ENCODE data around the gene PTPA.

PTPA gene

DNA sequence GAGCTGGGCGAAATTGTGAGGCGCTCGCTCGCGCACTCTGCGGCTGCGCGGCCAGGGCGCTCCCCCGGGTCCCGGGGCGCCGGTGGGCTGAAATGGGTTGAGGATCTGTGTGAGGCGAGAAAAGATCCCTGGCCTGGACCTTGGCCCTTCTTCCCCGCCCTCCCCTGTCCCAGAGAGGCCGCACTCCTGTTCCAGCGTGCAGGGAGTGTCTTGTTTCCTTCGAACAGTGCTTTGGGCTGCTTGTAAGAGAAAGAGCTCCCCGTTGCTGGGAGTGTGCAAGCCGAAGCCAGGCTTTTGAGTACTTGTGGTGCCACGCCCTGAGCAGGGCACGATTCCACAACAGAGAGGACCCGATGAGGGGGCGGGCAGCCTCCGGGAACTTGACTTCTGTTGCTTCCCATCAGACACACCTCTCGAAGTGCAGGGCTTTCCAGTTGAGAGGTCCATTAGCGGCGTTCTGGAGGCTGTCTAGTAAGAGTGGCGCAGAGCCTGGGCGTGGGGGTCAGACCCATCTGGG lies 29.8 kb upstream of the PTPA start:
- DNase-seq (ENCODE audit: low read depth, low spot score) = no peak

DNA sequence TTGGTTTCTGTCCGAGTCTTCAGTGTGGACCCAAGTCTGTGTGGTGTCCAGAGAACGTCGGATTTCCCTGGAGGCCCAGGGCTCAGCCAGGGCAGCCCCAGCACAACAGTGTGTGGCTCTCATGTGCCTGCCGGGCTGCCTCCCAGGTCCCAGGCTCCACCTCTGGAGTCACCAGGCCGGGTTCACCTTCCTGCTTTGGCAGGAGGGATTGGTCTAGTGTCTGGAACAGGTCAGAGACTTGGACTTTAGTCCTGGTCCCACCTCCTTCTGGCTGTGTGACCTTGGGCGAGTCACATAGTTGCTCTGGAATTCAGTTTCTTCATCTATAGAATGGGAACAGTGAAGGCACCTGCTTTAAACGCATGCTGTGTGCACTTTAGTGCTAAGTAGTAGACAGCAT lies 27.1 kb upstream of the PTPA start:
- no peak for DNase-seq (ENCODE audit: low read depth, low spot score)

DNA sequence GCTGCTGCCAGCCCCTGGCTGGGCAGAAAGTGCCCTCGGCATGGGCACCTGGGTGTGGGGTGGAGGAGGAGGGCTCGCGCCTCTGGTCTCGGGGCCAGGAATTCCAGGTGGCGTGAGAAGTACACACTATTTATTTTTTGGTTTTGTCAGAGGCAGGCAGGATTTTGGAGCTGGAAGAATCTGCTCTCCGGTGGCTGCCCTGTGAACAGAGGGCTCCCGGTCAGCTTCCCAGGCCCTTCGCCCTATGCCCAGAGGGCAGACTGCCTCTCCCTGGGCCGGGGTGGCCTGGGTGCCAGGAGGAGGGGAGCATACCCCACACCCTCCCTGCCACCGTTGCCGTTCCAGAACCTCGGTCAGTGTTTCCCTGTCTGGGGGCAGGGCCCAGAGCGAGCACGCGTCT lies 22.0 kb upstream of the PTPA start:
- DNase-seq (ENCODE audit: low read depth, low spot score) = no peak

DNA sequence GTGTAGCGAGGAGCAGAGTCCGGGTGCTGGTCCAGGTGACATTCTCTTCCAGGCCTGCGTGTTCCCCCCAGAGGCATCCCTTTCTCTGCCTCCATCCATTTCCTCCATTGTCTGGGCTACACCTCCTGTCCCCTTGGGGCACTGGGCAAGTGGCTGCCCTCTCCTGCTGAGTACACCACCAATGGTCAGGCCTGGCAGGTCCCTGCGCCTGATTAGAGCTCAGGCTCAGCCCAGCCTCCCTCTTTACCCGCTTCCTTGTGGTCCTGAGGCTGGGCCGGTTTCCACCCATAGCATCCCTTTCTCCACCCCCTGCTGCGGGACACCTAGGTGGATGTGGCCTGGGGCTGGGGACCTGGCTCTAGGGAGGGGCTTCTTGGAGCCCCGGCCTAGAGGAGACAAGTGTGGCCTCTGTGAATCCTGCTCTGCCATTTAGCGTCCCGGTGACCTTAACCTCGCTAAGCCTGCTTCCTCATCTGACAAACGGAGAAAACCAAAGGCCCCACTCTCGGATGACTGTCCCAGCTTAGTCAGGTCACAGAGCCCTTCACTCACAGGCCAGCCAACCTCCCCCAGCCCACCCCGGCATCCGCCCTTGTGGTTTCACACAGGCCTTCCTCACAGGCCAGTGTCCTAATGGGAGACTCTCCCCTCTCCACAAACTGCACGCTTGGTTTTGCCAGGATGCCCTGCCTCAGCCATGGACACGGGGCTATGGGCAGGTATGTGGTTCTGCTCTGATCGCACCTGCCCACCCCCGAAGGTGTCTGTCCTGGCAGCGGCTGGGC lies 17.4 kb upstream of the PTPA start:
- no peak for DNase-seq (ENCODE audit: low read depth, low spot score)

DNA sequence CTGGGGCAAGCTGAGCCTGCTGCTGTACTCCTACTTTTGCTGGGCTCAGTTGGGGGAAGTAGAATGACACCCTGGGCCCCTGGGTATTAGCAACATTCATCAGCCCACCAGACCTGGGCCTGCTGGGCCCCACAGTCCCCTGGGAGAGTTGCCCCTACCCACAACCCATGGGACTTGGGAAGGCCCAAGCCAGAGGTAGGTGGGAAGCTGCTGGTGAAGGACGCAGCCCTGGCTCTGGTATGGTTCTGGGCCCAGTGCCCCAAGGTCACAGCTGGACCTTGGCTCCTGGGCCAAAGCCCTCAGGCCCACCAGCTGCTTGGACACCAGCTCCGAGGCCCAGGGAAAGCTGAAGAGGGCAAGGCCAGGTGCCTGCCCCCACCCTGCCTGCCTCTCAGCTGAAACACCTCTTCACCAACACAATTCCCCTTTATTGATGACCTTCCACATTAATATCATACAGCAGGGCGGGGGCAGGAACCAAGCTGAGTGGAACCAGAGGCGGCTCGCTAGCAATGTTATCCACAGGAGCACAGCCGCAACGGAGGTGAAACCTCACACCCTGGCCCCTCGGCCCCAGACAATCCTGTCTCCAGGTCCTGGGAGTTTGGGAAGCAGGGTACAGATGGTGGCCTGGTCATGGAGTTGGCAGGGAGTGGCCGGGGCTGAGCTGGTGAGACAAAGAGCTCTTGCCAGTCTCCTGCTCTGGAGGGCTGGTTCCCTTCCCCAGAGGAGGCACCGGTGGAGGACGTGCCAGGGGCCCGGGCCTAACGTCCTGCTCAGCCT lies 16.6 kb upstream of the PTPA start:
- DNase-seq (ENCODE audit: low read depth, low spot score) = no peak

DNA sequence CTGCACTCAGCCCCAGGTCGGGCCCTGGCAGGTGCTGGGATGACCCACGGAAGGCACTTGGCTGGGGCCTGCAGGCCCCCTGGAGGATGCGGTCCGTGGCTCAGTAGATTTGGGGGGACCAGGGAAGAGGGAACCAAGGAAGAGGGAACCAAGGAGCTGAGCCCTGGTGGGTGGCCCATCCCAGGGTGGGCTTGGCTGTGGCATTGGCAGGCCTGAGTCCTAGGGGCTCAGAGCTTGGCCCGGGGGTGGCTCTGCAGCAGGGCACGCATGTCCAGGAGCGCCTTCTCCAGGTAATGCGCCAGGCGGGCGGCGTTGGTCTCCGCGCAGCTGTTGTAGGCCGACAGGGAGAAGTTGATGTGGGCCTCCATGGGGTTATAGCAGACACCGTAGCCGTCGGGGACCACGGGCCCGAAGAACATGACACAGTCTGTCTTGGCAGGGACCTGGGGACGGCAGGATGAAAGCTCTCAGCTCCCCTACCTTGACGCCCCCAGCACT lies 16.0 kb upstream of the PTPA start:
- no peak for DNase-seq (ENCODE audit: low read depth, low spot score)

DNA sequence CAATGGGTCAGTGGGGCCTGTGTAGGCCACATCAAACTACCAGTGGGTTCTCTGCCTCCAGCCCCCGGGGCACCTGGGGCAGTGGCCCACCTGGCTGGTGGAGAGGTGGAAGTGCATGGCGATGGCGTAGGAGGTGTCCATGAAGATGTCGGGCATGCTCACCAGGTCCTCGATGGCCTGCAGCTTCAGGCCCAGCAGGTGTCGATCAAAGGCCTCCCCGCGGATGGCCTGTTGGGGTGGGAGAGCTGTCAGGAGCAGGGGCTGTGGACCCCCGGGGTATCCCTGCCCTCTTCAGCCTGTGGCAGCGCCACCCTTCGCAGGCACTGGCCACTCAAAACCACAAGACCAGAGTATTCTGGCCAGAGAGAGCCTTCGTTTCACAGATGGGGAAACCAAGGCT lies 15.3 kb upstream of the PTPA start:
- no peak for DNase-seq (ENCODE audit: low read depth, low spot score)

DNA sequence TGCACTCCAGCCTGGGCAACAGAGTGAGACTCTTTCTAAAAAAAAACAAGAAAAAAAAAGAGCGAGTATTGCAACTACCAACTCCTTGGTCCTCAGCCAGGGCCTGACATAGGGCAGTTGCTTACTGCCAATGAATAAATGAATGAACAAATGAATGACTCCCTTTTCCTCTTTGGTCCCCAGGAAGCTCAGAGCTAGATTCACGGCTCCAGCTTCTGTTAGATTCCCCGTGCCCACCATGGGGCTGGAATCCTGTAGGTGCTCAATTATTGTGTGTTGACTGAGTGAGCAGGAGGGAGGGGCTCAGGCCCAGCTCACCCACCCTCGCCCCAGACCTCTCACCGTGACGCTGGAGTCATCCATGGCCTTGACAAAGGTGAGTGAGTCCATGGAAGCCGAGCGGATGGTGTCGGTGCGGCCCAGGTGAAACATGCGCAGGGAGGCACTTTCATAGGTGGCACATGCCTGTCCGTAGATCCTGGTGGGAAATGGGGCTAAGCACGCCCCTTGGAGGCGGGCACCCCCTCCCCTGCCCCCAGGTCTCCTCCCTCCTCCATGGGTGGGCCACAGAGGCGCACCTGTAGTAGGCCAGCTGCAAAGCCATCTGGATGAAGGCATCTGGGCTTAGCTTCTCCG lies 13.4 kb upstream of the PTPA start:
- no peak for DNase-seq (ENCODE audit: low read depth, low spot score)

DNA sequence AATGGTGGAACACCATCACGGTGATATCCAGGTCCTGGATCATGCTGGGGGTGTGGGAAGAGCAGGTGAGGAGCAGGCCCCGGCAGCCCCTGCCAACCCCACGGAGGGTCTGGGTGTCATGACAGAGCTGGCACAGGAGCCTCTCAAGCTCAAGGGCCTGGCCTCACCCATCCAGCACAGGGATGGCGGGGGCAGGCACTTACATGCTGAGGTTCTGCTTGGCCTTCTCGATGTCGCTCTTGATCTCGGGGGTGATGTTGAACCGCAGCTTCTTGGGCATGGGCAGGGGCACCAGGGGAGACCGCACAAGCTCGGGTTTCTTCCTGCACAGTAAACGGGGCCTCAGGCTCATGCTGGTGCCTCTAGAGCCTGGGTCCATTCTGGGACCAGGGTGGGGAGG lies 12.9 kb upstream of the PTPA start:
- no peak for DNase-seq (ENCODE audit: low read depth, low spot score)

DNA sequence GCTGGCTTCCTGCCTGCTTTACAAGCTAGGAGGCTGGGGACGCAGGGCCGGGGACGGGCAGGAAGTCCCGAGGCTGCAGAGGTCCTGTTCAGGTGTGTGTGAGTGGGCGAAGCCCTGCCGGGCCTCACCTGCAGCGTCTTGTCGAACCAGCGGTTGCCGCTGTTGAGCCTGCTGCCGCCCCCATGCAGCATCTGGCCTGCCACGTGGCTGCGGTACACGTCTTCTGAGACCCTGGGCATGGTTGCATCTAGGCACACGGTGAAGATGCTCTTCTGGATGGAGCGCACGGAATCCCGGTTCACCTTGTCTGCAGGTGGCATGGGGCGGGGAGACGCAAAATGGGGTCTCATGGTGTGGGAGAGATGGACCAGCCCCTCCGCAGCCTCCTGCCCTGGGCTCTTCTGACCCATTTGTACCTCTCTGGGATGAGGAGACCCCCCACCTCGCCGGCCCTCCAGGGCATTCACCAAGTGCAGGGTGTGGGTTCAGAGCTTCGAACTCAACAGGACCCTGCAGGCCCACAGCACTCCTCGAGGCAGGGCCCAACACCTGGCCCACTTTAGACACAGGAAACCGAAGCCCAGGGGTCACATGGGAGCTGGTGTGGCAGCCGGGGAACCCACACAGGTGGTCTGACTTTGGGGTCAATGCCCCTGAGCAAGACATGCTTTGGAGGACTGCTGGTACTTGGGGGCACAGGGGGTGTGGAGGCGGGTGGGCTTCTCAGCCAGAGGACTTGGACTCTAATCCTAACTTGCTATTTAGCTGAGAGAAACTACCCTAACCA lies 10.6 kb upstream of the PTPA start:
- no peak for DNase-seq (ENCODE audit: low read depth, low spot score)

DNA sequence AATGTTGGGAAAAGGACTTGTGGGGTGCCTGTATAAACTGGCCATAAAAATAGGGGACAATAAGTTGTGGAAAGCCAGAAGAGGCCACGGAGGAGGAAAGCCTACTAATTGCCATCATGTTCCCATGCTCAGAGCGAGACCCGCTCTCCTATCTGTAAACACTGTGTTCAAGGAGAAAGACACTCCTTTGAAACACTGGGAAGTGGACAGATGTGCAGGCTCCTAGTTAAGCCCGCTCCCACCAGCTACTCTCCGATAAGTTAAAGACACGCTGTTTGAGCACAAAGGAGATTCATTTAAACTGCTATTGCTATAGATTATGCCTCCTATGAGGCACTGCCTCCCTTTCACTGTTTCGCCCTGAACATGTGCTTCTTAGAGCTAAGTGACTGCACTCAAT lies 9.9 kb upstream of the PTPA start:
- no peak for DNase-seq (ENCODE audit: low read depth, low spot score)

DNA sequence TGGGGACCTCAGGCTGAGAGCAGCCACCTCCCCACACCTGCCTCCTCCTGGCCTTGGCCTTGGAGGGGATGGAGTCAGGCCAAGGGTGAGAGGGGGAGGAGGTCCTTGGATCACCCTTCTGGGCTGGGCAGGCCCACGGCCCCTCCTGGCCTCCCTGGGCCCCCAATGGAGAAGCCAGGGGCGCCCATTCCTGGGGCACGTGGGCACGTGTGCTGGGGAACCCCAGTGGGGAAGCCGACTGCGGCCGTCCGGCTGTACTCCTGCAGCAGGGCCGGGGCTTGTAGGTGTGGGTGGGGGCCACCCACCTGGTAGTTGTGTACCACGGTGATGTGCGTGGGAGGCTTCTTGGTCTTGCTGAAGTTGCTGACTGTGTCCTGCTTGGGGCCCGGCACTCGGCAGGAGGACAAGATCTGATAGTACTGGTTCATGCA lies 9.1 kb upstream of the PTPA start:
- no peak for DNase-seq (ENCODE audit: low read depth, low spot score)

DNA sequence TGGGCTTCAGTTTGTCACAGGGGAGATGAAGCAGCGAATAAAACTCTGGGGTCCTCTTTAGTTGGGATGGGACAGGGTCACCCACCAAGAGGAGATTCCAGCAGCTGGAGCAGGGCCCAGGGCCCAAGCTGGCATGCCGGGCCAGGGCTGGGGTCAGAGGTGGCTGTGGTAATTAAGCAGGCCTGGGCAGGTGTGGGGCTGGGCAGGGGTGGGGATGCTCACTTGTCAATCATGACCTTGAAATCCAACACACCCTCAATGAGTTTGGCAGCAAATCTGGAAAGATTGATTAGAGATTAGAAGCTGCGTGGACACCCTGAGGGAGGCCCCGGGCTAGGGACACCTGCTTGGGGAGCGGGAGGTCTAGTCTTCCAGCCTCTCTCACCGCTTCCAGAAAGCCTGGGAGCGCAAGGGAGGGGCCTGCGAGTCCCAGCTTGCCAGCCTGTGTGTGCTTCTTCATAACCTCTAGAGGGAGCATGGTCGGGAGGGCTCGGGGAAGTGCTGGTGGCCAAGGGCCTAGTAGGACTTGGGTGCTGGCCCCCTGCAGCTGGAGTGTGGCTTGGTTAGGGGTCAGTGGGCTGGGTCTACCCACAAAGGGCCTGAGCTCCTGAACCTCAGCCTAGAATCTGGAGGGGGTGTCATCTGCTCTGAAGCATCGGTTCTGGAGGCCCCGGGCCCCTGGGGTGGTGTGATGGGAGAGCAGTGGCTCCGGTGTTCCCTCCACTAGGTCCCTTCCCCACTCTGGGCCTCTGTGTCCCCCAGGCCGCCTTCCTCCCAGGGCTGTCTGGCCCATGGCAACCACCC lies 8.2 kb upstream of the PTPA start:
- DNase-seq (ENCODE audit: low read depth, low spot score) = no peak

DNA sequence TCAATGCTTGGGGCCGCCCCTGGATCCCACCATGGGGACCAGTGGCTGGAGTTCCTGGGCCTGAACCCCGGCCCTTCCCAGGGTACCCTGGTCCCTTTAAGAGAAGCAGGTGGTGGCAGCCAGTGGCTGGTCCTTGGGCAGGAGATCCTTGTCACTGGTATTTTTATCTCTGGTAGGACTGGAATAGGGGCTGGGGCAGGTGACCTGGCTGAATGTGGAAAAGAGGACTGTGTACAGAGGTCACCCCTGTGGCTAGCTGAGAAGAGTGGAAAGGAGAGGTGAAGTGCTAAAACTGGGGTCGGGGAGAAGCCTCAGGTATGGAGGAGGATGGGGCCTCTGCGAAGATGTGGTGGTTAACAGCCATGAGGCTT lies 7.6 kb upstream of the PTPA start:
- DNase-seq (ENCODE audit: low read depth, low spot score) = no peak

DNA sequence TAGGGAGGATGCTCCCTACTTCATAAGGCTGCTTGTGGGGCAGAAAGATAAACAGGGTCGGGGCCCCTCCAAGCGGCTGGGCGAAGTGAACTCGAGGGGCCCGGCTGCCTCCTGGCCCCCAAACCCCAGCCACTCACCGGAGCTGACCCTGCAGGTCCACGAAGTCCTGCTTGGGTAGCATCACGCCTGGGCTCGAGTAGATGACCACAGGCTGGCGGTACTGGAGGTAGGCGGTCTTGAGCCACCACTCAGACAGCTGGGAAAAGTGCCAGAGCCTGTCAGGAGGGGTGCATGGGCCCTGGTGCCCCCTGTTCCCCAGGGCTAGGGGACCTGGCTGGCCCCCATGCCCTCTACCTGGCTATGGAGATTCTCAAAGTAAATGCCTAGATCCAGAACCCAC lies 7.2 kb upstream of the PTPA start:
- DNase-seq (ENCODE audit: low read depth, low spot score) = no peak

DNA sequence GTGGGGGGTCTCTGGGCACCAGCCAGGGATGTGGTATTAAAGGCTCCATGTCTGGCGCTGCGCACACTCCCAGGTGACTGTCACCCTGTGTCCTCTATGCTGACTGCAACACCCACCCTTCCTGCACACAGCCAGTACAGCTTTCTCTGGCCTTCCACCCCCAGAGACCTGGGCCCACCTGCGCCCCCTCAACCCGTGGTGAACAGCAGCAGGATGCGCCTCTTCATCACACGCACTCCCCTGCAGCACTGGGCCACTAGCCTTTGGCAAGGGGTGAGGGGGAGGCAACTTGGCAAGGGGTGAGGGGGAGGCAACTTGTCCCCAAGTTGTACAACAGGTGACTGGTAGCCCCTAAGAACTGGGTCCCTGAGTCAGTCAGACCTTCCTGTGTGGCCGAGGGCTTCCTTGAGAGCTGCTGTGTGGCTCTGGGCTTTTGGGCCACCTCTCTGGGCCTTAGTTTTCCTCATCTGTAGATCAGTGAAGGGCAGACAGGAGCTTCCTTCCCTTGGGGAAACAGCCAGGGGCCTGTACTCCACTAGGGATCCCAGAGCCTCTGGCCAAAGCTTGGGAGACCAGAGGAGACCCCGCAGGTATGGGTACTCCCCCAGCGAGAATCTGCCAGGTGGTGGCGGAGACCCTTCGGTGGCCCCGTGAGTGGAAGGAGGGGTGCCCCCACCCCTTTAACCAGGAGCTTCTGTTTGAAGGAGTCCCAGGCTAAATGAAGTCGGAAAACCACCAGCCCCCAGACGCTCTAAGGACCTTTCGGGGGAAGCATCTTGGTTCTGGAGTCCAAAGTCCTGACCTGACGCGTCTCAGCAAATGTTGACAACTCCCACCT lies 5.1 kb upstream of the PTPA start:
- no peak for DNase-seq (ENCODE audit: low read depth, low spot score)

DNA sequence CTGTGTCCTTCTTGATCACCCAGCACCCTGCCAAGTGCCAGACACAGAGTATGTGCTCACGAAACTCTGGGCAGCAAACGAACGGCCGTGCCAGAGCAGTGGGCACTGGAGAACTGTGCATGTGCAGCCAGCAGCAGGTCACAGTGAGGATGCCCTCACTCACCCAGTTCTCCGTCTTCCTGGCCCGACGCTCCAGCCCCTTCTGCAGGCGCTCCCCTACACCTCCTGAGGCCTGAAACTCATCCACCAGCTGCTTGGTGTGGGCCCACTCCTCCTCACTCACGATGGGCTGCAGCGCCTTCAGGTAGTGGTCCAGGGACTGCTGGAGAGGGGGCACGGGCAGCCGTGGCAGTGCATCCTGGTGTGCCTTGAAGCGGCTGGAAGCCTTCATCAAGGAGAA lies 3.6 kb upstream of the PTPA start:
- DNase-seq (ENCODE audit: low read depth, low spot score) = no peak

DNA sequence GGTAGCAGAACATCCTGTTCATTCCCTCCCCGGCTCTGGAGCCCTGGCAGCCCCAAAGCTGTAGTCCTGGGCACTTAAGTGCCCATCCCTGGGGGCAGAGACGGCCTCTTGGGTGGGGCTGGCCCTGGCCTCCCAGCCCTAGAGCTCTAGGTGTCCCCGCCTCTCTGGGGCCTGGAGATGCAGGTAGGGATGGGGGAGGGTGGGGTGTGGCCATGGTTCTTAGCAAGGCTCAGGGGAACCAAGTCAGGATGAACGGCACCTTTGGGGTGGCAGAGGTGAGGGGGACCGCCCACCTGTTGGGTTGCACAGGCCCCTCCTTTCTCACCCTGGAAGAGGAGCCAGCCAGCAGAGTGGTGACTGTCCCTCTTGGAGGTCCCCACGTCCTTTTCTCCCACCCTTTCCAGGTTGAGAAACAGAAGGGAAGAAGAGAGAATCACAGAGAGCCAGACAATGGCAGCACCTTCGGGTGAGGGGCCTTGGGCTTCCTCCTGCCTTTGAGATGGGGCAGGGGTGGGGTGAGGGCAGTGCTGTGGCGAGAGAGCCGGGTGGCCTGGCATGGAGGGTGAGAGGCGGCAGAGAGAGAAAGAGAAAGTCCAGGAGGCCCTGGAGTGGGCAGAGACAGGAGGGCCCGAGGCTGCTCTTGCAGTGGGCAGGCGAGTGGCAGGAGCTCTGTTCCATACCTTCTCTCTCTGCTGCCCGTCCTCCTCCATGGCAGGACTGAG lies 3.0 kb upstream of the PTPA start:
- DNase-seq (ENCODE audit: low read depth, low spot score) = no peak
